H1 (cell line): ENCODE results near the gene PDIA5. TPM values are rescaled to one million over a fixed set of nuclear protein-coding genes. Genes with fewer than 3 reads are reported as not detected.

Experiments used
- CTCF ChIA-PET: fragments of 300-600 bp; sonication (Branson Sonifier 250); formaldehyde crosslinking; loops from one replicate; lab custom pipeline; 2021; ENCODE audit not compliant: partially characterized antibody; lab: Charles Lee
- POLR2A ChIA-PET: fragments of 300-600 bp; sonication (Branson Sonifier 250); formaldehyde crosslinking; loops from one replicate; lab custom pipeline; 2021; ENCODE audit warnings: inconsistent platforms; ENCODE audit not compliant: partially characterized antibody; lab: Charles Lee
- DNase-seq, 2 experiments: peaks; one replicate each; pipeline versions ENCODE4 v3.0.0 to v3.0.0-alpha.2; 2010 to 2022; ENCODE audit warnings: low spot score in 2 of 2, low read depth in 1 of 2, mixed read lengths in 1 of 2
- FAIRE-seq: peaks from 2 replicates; lab custom pipeline; 2011; peaks lifted over from hg19 to GRCh38; lab: Jason Lieb, UNC
- H2AFZ ChIP-seq: 2 replicates; pipeline ENCODE4 v1.8.1; 2012; ENCODE audit warnings: low read length, inconsistent platforms
- H2AK5ac ChIP-seq: 2 replicates; pipeline ENCODE4 v1.6.1; 2013; ENCODE audit warnings: low read depth, low read length
- H2BK120ac ChIP-seq: replicated peaks from 2 replicates; pipeline ENCODE3; 2013; ENCODE audit warnings: low read depth, low read length, inconsistent platforms
- H2BK12ac ChIP-seq: 2 replicates; pipeline ENCODE4 v1.6.1; 2013; ENCODE audit warnings: low read depth, low read length
- H2BK15ac ChIP-seq: 2 replicates; pipeline ENCODE4 v1.6.1; 2013; ENCODE audit warnings: low read length
- H2BK20ac ChIP-seq: 2 replicates; pipeline ENCODE4 v1.6.1; 2013; ENCODE audit warnings: low read length
- H2BK5ac ChIP-seq: 2 replicates; pipeline ENCODE4 v1.6.1; 2013; ENCODE audit warnings: low read depth, low read length
- H3K14ac ChIP-seq: 2 replicates; pipeline ENCODE4 v1.6.1; 2013; ENCODE audit warnings: inconsistent platforms; ENCODE audit not compliant: insufficient read length
- H3K18ac ChIP-seq: 2 replicates; pipeline ENCODE4 v1.6.1; 2013; ENCODE audit warnings: low read length; ENCODE audit errors: extremely low read depth
- H3K23ac ChIP-seq: 2 replicates; pipeline ENCODE4 v1.6.1; 2013; ENCODE audit warnings: inconsistent platforms; ENCODE audit not compliant: insufficient read length
- H3K23me2 ChIP-seq: 2 replicates; pipeline ENCODE4 v1.6.1; 2013; ENCODE audit warnings: low read depth, low read length
- H3K27ac ChIP-seq: 2 replicates; pipeline ENCODE4 v1.6.1; 2011; ENCODE audit warnings: low read depth, low read length, inconsistent platforms
- H3K27me3 ChIP-seq, 4 experiments: replicated peaks in 1 of 4; 1 replicate in 1 of 4; 2 replicates in 3 of 4; pipeline versions ENCODE4 v1.6.1 to v1.8.1; 2011 to 2013; ENCODE audit warnings: low read length in 3 of 4, mild to moderate bottlenecking in 3 of 4, inconsistent platforms in 2 of 4, mixed read lengths in 2 of 4, moderate library complexity in 1 of 4; ENCODE audit not compliant: control insufficient read depth in 3 of 4, insufficient read depth in 3 of 4; ENCODE audit errors: extremely low read depth in 1 of 4
- H3K36me3 ChIP-seq, 4 experiments: 2 replicates each; pipeline versions ENCODE4 v1.6.1 to v1.8.1; 2011 to 2013; ENCODE audit warnings: mild to moderate bottlenecking in 4 of 4, low read length in 3 of 4, moderate library complexity in 2 of 4, control low read depth in 1 of 4, inconsistent platforms in 1 of 4; ENCODE audit not compliant: insufficient read depth in 4 of 4, control insufficient read depth in 2 of 4
- H3K4ac ChIP-seq: replicated peaks from 2 replicates; pipeline ENCODE3; 2013; ENCODE audit warnings: low read length, low read depth, mixed read lengths, inconsistent platforms; ENCODE audit not compliant: insufficient read length
- H3K4me1 ChIP-seq, 4 experiments: replicated peaks in 1 of 4; 1 replicate in 1 of 4; 2 replicates in 3 of 4; pipeline versions ENCODE4 v1.6.1 to v1.8.1; 2011 to 2013; ENCODE audit warnings: low read length in 3 of 4, inconsistent platforms in 2 of 4, mixed read lengths in 1 of 4; ENCODE audit not compliant: insufficient read depth in 4 of 4, control insufficient read depth in 3 of 4
- H3K4me2 ChIP-seq, 2 experiments: 2 replicates each; pipeline versions ENCODE4 v1.6.1 to v1.8.1; 2011 to 2013; ENCODE audit warnings: low read depth in 2 of 2, low read length in 2 of 2, control low read depth in 1 of 2, inconsistent platforms in 1 of 2, mild to moderate bottlenecking in 1 of 2; ENCODE audit not compliant: insufficient read depth in 1 of 2
- H3K4me3 ChIP-seq, 4 experiments: fragments of 200-600, 300-600 bp in 1 of 4; sonication (generic), shearing (Covaris generic), sonication (Bioruptor Twin) in 1 of 4; 2 replicates each; pipeline versions ENCODE4 v1.5.1 to v1.8.1; 2011 to 2016; ENCODE audit warnings: low read length in 4 of 4, low read depth in 3 of 4, control low read depth in 2 of 4, inconsistent platforms in 2 of 4, mild to moderate bottlenecking in 2 of 4, mixed read lengths in 1 of 4, moderate library complexity in 1 of 4; ENCODE audit not compliant: insufficient read depth in 2 of 4; ENCODE audit errors: extremely low read depth in 1 of 4
- H3K56ac ChIP-seq: replicated peaks from 2 replicates; pipeline ENCODE3; 2013; ENCODE audit warnings: low read depth, mild to moderate bottlenecking, mixed read lengths, low read length, inconsistent platforms; ENCODE audit not compliant: insufficient read length
- H3K79me1 ChIP-seq: 2 replicates; pipeline ENCODE4 v1.6.1; 2013; ENCODE audit warnings: low read depth, low read length, control low read depth
- H3K79me2 ChIP-seq, 2 experiments: 2 replicates each; pipeline versions ENCODE4 v1.6.1 to v1.8.1; 2012 to 2013; ENCODE audit warnings: low read length in 2 of 2, mild to moderate bottlenecking in 2 of 2, inconsistent platforms in 1 of 2; ENCODE audit not compliant: insufficient read depth in 2 of 2, control insufficient read depth in 1 of 2
- H3K9ac ChIP-seq, 4 experiments: replicated peaks in 1 of 4; 1 replicate in 1 of 4; 2 replicates in 3 of 4; pipeline versions ENCODE4 v1.6.1 to v1.8.1; 2011 to 2013; ENCODE audit warnings: low read depth in 3 of 4, low read length in 3 of 4, control low read depth in 2 of 4, mild to moderate bottlenecking in 2 of 4, moderate library complexity in 2 of 4, inconsistent platforms in 1 of 4; ENCODE audit errors: extremely low read depth in 1 of 4
- H3K9me3 ChIP-seq, 2 experiments: 2 replicates each; pipeline versions ENCODE4 v1.6.1 to v1.8.1; 2012 to 2013; ENCODE audit warnings: mild to moderate bottlenecking in 2 of 2, moderate library complexity in 2 of 2, control low read depth in 1 of 2, inconsistent platforms in 1 of 2, low read depth in 1 of 2, low read length in 1 of 2, mixed read lengths in 1 of 2; ENCODE audit not compliant: insufficient read depth in 2 of 2
- H4K20me1 ChIP-seq, 2 experiments: replicated peaks in 1 of 2; 2 replicates each; pipeline versions ENCODE3 to v1.8.1; 2011 to 2013; ENCODE audit warnings: inconsistent platforms in 2 of 2, low read length in 2 of 2, mild to moderate bottlenecking in 1 of 2; ENCODE audit not compliant: insufficient read depth in 2 of 2, control insufficient read depth in 1 of 2
- H4K5ac ChIP-seq: 2 replicates; pipeline ENCODE4 v1.6.1; 2013; ENCODE audit warnings: low read length, low read depth, mixed read lengths, inconsistent platforms; ENCODE audit not compliant: insufficient read length
- H4K8ac ChIP-seq: 2 replicates; pipeline ENCODE4 v1.8.0; 2013; ENCODE audit warnings: mild to moderate bottlenecking, moderate library complexity, low read length, inconsistent platforms; ENCODE audit not compliant: insufficient read depth; ENCODE audit errors: extremely low read depth
- H4K91ac ChIP-seq: replicated peaks from 2 replicates; pipeline ENCODE3; 2013; ENCODE audit warnings: low read length, mixed read lengths, inconsistent platforms; ENCODE audit not compliant: insufficient read length
- POU5F1 ChIP-seq: IDR thresholded peaks from 2 replicates; pipeline ENCODE4 v1.6.1; 2011; ENCODE audit warnings: low read depth, mild to moderate bottlenecking, low read length, moderate library complexity
- SAP30 ChIP-seq: fragments of 300-600 bp; sonication (generic); IDR thresholded peaks from 2 replicates; pipeline ENCODE4 v1.7.1; 2012; ENCODE audit warnings: low read length, moderate library complexity, mild to moderate bottlenecking, inconsistent platforms; ENCODE audit not compliant: insufficient read depth, insufficient replicate concordance
- WGBS, 2 experiments: shearing (Covaris generic) in 1 of 2; methylation state at CpG; one replicate each; pipeline versions ENCODE4 v1.1.6 to v1.1.7; 2013 to 2015; ENCODE audit warnings: low lambda C conversion rate in 2 of 2, mixed read lengths in 2 of 2, inconsistent platforms in 1 of 2, low coverage in 1 of 2, missing lambda C conversion rate in 1 of 2; ENCODE audit not compliant: insufficient replicate concordance in 2 of 2, insufficient coverage in 1 of 2, insufficient read length in 1 of 2; ENCODE audit errors: extremely low coverage in 1 of 2, missing lambda C conversion rate in 1 of 2; 5-methylcytosine and 5-hydroxymethylcytosine counted together
- polyA plus RNA-seq, 7 experiments: library from polyadenylated mRNA; depleted of rRNA in 3 of 7; stranded (reverse) in 5 of 7; unstranded in 2 of 7; fragments of >200 nt in 5 of 7; fragments of 200-250 nt in 2 of 7; gene quantifications; 1 replicate in 5 of 7; 2 replicates in 1 of 7; 4 replicates in 1 of 7; pipeline versions ENCODE4 v1.2.1 to v1.2.3, GENCODE V29; 2011 to 2013; ENCODE audit warnings: missing spikeins in 2 of 7, mixed read lengths in 2 of 7
- total RNA-seq: library from RNA; stranded (reverse); fragmentation: NEBNext Ultra II Directional; extraction: Animal tissue kit (Norgen Biotek cat#: 25700); gene quantifications from 2 replicates; pipeline ENCODE4 v1.2.1, GENCODE V29; 2021

Gene PDIA5
- total and polyA plus RNA-seq, 2 of the 8 experiments (the other 6 are each of a cell fraction or from before 2014, with no cell fraction given), result 18.2 to 32.8 TPM

DNA sequence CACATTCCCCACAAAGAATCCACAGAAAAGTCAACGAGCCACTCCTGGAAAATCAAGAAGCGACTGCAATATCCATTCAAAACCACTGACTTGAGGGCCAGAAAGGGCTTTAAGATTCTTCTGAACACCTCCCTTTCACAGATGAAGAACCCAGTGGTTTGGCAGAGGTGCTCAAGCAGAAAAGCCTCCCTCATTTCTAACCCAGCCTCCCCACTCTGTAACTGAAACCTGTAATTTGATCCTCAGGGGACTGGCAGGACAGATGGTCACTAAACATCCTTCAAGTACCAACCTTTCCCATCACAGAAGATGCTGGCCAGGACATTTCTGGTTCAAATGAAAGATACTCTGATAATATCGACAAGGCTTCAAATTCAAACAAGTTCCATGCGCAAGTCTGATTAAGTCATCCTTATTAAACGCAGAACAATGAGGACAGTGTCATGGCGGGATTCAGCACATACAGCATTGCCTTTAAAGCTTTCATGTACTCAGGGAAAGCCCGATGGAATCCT, 44.8 kb upstream of the PDIA5 start:
- Histone ChIP-seq H4K8ac (no peak overlapping the region), H4K20me1 (peaks cover 0 to 1% of the 10 kb centered on the region in 2 experiments), H4K91ac (no peak overlapping the region), H2BK12ac (no peak overlapping the region), H3K4ac (no peak overlapping the region), H3K9me3 (no peaks in the 10 kb centered on the region), H2AK5ac (peak overlapping the region; percentile 41; the same call in 1 of the 2 replicates), H3K27ac (no peak overlapping the region), H2BK5ac (no peak overlapping the region), H3K4me3 (peak overlapping the region in 1 of 4 experiments; percentile 39; a peak in 3 of 8 replicates), H2BK120ac (no peak overlapping the region), H3K4me1 (peaks cover 15 to 40% (median 25%) of the 10 kb centered on the region in 4 experiments; a peak in 6 of 7 replicates), H2AFZ (no peak overlapping the region), H3K18ac (peak overlapping the region; percentile 10; the same call in 1 of the 2 replicates), H3K23me2 (peaks cover 12% of the 10 kb centered on the region), H3K79me2 (peaks cover 0 to 29% of the 10 kb centered on the region in 2 experiments; a peak in 2 of 4 replicates), H3K9ac (no peak overlapping the region), H3K36me3 (no peaks in the 10 kb centered on the region), H3K23ac (no peak overlapping the region), H3K4me2 (peak overlapping the region; percentile 59 to 63), H2BK20ac (peak overlapping the region; percentile 75; the same call in 1 of the 2 replicates), H3K56ac (no peak overlapping the region), H4K5ac (no peak overlapping the region), H3K27me3 (peaks cover 0 to 11% (median 4%) of the 10 kb centered on the region in 4 experiments; a peak in 4 of 7 replicates), H3K79me1 (no peaks in the 10 kb centered on the region), H2BK15ac (peak overlapping the region; percentile 5; the same call in 1 of the 2 replicates), H3K14ac (no peak overlapping the region)
- ChIA-PET CTCF (interaction anchor here (0.9 to 3.8 kb wide), 9 partner anchors 8 to 141 kb away, joined by 3 to 34 read pairs (median 6); no protein-coding TSS in a partner anchor), POLR2A (interaction anchor here (1.5 to 2.0 kb wide), 4 partner anchors 20 to 79 kb away, joined by 3 to 5 read pairs (median 4); no protein-coding TSS in a partner anchor)
- 61% methylated on average over 7 of the region's 7 CpGs; no CpG with 5 or more reads in 1 of the 2 experiments for WGBS, 2 experiments
- DNase-seq, result no peak
- FAIRE-seq, result peak; percentile 36
- TF ChIP-seq SAP30 (no peak), POU5F1 (no peak)
